Nephron (organoid): Measurements from ENCODE around the gene ACACB.

ENCODE experiments used
- H3K27ac Mint-ChIP-seq, 3 experiments: 2 replicates each; pipeline ENCODE4 v1.8.0; 2020; ENCODE audit warnings: mixed read lengths in 3 of 3, mild to moderate bottlenecking in 2 of 3, moderate library complexity in 1 of 3
- H3K27me3 Mint-ChIP-seq: 2 replicates; pipeline ENCODE4 v1.8.0; 2021; ENCODE audit warnings: low read depth, mild to moderate bottlenecking, moderate library complexity, mixed read lengths
- H3K36me3 Mint-ChIP-seq: 2 replicates; pipeline ENCODE4 v1.8.0; 2020; ENCODE audit warnings: low read depth, mixed read lengths
- H3K4me1 Mint-ChIP-seq: 2 replicates; pipeline ENCODE4 v1.8.0; 2020; ENCODE audit warnings: mixed read lengths
- H3K4me3 Mint-ChIP-seq, 3 experiments: 2 replicates each; pipeline ENCODE4 v1.8.0; 2020; ENCODE audit warnings: mild to moderate bottlenecking in 3 of 3, mixed read lengths in 3 of 3, moderate library complexity in 2 of 3
- H3K9me3 Mint-ChIP-seq: 2 replicates; pipeline ENCODE4 v1.8.0; 2020; ENCODE audit warnings: mixed read lengths
- TF ChIP-seq, protein P1 (sequence below), 3 experiments: fragments of 200-600 bp; sonication (generic); IDR thresholded peaks; one replicate each; pipeline ENCODE4 v1.5.0; 2021; ENCODE audit warnings: antibody characterized with exemption in 3 of 3; ENCODE audit not compliant: unreplicated experiment in 3 of 3

The ACACB gene

DNA sequence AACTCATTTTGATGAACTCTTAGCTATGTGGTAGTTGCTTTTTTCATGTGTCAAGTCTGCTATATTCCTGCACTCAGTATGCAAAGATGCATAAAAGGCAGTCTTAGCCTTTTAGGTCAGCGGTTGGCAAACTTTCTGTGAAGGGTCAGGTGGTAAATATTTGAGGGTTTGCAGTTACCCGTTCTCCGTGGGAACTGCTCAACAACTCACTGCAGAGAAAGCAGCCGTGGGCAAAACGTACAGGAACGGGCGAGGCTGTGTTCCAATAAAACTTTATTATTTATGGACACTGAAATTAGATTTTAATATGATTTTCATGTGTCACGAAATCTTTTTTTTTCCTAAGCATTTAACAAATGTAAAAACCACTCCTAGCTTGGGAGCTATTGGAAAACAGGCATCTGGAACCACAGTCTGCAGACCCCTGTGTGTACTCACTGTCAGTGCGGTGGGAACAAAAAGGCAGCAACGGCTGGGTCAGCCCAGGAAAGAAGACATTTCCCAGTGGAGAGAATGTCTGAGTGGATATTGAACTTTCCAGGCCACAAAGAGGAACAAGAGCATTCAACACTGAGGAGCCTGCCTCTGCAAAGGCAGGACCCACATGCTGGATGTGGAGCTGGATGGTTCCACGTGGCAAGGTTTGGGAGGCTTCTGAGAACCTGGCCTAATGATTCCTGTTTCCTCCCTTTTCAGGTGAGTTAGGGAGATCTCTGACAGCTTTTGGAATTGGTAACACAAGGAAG, 3.5 kb upstream of the ACACB start:
- Mint-ChIP-seq H3K36me3 (peaks cover 25% of the 10 kb centered on the region), H3K4me1 (peaks cover 58% of the 10 kb centered on the region), H3K9me3 (no peaks in the 10 kb centered on the region), H3K4me3 (peak overlapping the region in 2 of 3 experiments; percentile 15 to 30), H3K27me3 (no peaks in the 10 kb centered on the region), H3K27ac (peak overlapping the region; percentile 57 to 84 (median 77))
- TF ChIP-seq, protein P1, sequence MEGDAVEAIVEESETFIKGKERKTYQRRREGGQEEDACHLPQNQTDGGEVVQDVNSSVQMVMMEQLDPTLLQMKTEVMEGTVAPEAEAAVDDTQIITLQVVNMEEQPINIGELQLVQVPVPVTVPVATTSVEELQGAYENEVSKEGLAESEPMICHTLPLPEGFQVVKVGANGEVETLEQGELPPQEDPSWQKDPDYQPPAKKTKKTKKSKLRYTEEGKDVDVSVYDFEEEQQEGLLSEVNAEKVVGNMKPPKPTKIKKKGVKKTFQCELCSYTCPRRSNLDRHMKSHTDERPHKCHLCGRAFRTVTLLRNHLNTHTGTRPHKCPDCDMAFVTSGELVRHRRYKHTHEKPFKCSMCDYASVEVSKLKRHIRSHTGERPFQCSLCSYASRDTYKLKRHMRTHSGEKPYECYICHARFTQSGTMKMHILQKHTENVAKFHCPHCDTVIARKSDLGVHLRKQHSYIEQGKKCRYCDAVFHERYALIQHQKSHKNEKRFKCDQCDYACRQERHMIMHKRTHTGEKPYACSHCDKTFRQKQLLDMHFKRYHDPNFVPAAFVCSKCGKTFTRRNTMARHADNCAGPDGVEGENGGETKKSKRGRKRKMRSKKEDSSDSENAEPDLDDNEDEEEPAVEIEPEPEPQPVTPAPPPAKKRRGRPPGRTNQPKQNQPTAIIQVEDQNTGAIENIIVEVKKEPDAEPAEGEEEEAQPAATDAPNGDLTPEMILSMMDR (IDR thresholded peaks at IDR 0.05; ENCODE audit: unreplicated experiment in 3 of 3) = no peak

DNA sequence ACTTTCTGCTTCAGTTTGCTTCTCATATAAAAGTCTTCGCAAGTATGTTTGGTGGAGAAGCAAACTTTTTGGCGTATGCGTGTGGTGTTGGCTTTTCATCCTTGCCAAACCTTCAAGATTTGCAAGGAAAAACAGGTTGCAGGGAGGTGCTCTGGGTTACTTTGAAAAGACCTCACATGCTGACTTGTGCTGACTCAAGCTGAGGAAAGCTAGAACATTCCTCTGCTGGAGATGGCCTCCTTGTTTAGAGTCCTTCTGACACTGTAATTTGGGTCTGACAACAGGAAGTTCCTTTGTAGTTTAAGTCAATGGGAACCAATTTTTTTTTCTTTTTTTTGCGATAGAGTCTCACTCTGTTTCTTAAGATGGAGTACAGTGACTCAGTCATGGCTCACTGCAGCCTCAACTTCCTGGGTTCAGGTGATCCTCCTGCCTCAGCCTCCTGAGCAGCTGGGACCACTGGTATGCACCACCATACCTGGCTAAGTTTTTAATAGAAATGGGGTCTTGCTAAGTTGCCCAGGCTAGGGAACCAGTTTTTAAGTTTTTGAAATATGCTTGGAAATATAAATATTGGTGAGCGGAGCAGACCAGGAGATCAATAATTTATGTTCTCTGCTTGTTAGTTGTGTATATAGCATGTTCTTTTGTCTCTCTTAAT, 2.6 kb upstream of the ACACB start:
- no peaks in the 10 kb centered on the region for H3K9me3 Mint-ChIP-seq
- H3K36me3 Mint-ChIP-seq = peaks cover 18% of the 10 kb centered on the region
- TF ChIP-seq, protein P1 (IDR thresholded peaks at IDR 0.05; ENCODE audit: unreplicated experiment in 3 of 3) = no peak
- H3K4me3 Mint-ChIP-seq = peak overlapping the region in 2 of 3 experiments; percentile 15 to 30
- H3K27ac Mint-ChIP-seq = peak overlapping the region; percentile 57 to 78 (median 77)
- H3K27me3 Mint-ChIP-seq = no peaks in the 10 kb centered on the region
- H3K4me1 Mint-ChIP-seq = peaks cover 58% of the 10 kb centered on the region

DNA sequence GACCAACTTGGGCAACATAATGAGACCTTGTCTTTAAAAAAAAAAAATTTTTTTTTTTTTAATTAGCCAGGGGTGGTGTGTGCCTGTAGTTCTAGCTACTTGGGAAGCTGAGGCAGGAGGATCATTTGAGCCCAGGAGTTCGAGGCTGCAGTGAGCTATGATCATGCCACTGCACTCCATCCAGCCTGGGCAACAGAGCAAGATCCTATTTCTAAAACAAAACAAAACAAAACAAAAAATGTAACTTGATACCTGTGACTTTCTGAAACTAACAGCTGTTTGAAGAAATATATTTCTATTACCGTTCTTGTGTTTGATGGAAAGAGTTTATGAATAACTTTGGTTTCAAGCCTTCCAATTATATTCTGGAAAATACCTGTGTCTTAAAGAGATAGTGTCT, 1.7 kb upstream of the ACACB start:
- Mint-ChIP-seq H3K36me3 (peaks cover 11% of the 10 kb centered on the region), H3K4me1 (peaks cover 54% of the 10 kb centered on the region), H3K4me3 (peak overlapping the region in 2 of 3 experiments; percentile 29 to 44), H3K27ac (peak overlapping the region; percentile 73 to 92 (median 78)), H3K27me3 (no peaks in the 10 kb centered on the region), H3K9me3 (no peaks in the 10 kb centered on the region)
- TF ChIP-seq, protein P1 (IDR thresholded peaks at IDR 0.05; ENCODE audit: unreplicated experiment in 3 of 3) = no peak

GRCh38 chr12:109115404-109115757, 1.0 kb upstream of the ACACB start:
- H3K27ac Mint-ChIP-seq = peak overlapping the region; percentile 78 to 93 (median 92)
- H3K9me3 Mint-ChIP-seq = no peaks in the 10 kb centered on the region
- no peaks in the 10 kb centered on the region for H3K27me3 Mint-ChIP-seq
- TF ChIP-seq, protein P1 (IDR thresholded peaks at IDR 0.05; ENCODE audit: unreplicated experiment in 3 of 3) = no peak
- no peak overlapping the region for H3K4me3 Mint-ChIP-seq
- H3K4me1 Mint-ChIP-seq = peaks cover 48% of the 10 kb centered on the region
- H3K36me3 Mint-ChIP-seq = peaks cover 6% of the 10 kb centered on the region

GRCh38 chr12:109116611-109116949, 193 bp downstream of the ACACB start:
- peak overlapping the region; percentile 78 to 93 (median 92) for H3K27ac Mint-ChIP-seq
- H3K4me1 Mint-ChIP-seq = peaks cover 40% of the 10 kb centered on the region
- no peaks in the 10 kb centered on the region for H3K27me3 Mint-ChIP-seq
- H3K9me3 Mint-ChIP-seq = no peaks in the 10 kb centered on the region
- TF ChIP-seq, protein P1 (IDR thresholded peaks at IDR 0.05; ENCODE audit: unreplicated experiment in 3 of 3) = no peak
- H3K36me3 Mint-ChIP-seq = no peaks in the 10 kb centered on the region
- peak overlapping the region in 2 of 3 experiments; percentile 59 to 64 for H3K4me3 Mint-ChIP-seq
